Measurements from ENCODE around the gene SMAD1.

SMAD1 gene

DNA sequence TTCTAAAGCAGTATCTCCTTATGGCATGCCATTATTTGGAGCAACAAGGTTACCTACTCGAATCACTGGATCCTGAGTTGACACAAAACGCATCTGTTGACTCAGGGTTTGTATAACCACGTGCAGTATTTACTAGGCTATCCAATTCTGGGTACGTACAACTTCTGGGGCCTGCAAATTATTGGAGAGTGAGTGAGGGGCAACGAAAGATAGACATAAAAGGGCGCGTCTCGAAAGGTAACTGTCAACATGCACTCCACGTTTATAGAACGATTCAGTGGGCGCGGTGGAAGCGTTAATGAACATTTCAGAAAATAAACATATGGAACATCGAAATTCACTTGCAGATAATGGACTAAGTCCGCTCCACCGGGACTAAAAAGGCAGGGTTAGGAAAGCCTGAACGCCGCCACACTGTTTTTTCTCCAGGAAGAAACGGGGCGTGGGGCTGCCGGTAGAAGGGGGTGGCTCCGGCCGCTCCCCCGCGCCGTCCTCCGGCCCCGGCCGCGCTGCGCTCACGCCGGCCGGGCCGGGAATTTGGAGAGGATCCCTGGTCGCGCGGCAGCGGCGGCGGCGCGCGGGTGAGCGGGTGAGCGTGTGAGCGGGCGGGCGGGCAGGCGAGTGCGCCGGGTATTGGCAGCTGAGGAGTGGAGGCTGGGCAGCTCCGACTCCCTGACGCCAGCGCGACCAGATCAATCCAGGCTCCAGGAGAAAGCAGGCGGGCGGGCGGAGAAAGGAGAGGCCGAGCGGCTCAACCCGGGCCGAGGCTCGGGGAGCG is at the start of gene SMAD1:
SMAD1 (plus strand) TSS at position 690 of the 778 bp plus-strand sequence. CDS start 32,761 bp downstream, outside the sequence.
- DNase-seq = peak; percentile 34

DNA sequence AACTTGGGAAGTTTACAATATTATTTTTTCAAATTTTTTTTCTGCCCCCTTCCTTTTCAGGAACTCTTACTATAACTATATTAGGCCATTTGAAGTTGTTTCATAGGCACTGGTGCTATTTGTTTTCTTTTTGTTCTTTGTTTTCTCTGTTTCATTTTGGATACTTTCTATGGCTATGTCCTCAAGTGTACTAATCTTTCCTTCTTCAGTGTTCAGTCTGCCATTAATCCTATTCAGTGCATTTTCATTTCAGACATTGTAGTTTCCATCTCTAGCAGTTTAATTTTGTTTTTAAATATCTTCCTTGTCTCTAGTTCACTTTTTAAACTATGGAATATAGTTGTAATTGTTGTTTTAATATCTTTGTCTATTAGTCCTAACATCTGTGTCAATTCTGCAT is 48.0 kb upstream of the SMAD1 start:
- no peak for DNase-seq

DNA sequence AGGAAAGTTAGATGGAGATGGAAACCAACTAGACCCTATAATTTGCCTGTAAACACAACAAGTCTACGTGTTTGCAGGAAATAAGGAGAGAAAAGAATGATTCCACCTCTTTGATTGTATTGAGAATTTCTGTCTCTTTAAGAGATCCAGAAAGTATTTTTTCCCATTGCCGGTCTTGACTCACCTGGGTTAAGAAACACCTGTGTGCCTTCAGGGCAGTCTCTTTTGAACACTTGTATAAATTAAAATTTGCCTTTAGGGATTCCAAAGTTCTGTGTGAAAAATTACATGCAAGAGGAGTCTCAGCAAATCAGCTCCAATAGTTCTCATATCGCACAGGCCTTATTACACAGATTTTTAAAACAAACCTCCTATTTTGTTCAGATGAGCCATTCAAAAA is 46.0 kb upstream of the SMAD1 start:
- no peak for DNase-seq

DNA sequence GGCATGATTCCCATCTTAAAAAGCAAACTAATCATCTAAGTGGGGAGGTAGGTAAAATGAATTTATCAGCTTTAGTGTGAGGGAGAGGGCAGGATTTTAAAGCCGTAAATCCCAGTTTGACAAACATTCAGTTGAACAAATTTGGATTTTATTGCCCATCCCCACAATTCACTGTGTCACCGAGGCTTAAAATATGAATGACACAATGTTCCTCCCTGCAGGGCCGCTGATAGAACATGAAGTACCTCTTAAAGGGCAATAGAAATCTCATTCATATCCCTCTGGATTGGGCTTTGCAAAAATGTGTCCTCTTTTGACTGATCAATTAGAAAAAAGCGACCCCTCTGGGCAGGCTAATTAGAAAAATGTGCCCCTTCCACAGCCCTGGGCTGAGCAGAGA is 45.5 kb upstream of the SMAD1 start:
- no peak for DNase-seq

DNA sequence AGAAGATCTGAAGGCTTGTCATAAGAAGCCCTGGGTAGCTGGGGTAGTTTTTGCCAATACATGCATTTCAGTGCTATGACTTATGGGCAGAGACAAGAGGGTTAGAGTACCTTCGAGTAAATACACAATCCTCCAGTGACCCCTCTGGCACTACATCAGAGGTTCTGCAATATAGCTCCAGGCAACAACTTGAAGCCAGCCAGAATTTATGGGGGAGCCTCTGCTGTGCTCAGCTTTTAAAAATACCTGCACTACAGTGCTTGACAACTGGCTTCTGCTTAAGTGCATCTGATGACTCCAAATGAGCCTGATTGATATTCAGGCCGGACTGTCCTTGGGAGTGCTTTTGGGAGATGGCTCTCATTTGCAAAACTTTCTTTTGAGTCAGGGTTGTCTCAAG is 44.9 kb upstream of the SMAD1 start:
- no peak for DNase-seq

DNA sequence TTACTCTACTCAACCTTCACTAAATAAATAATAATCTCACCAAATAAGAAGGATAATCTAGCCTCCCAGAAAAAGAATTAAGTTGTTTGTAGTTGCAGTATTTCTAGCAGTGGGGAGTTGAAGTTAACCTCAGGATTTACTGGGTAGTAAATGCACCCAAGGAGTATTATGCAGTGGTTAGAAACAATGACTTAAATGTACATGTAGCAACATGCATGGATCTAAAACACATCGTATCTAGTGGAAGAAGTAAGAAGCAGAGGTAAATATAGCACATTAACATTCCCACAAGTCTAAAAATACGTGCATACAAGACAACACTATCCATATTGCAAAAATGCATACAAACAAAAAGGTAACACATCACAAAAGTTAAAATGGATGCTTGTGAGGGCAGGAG is 44.2 kb upstream of the SMAD1 start:
- DNase-seq = no peak

DNA sequence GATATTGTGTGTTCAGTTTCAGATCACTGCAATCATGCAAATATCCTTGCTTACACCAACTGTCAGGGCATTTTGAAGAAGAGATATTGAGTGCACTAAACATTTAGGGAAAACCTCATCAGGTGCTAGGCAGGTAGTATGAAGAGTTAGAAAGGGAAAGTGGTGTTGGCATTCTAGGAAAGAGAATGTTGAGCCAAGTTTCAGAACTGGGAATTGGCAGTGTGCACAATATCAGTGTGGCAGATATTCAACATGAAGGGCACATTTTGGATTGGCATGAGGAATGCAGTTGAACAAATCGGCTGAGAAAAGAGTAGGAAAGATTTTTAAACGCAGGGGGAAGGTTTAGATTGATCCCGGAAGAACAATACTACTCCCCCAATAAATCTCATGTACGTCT is 43.4 kb upstream of the SMAD1 start:
- DNase-seq = no peak

DNA sequence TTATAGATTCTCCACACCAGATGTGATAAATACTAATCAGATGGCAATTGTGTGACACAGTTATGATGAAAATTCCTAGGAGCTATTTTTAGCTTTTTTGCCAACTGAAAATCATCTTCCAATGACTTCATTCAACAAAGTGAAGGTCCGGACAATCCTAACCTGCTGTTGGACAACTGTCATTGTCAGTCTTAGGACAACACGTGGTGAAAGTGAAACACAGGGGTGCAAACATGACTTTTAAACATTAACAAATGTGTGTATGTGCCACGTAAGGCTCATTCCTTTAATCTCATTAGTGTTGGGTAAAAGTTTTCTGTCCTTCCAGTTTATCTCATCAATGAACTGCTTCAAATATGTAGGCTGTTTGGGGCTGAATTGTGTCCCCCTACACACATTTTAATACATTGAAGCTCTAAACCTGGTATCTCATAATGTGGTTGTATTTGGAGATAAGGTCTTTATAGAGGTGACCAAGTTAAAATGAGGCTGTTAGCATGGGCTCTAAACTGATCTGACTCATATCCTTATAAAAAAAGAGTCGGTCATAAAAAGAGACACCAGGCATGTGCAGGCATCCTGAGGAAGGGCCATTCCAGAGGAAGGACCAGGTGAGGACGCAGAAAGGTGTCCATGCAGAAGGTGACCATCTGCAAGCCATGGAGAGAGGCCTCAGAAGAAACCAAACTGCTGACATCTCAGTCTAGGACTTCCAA is 41.2 kb upstream of the SMAD1 start:
- no peak for DNase-seq

DNA sequence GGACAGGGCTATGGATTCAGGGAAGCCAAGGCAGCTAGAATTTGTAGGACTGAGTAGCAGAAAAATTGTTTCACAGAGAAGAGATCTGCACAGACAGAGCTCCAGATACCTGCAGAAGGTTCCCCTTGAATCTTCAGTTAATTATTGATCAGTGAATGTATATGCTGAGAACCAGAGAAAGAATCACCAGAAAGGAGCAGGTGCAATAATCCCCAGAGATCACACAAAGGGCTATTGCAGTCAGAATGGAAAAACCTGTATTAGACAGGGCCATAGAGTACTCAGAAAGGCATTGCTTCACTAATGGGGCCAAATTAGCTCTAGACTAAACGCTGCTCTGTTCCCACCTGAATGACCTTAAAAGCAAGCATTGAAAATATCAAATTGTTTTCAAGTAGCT is 35.5 kb upstream of the SMAD1 start:
- DNase-seq = no peak

DNA sequence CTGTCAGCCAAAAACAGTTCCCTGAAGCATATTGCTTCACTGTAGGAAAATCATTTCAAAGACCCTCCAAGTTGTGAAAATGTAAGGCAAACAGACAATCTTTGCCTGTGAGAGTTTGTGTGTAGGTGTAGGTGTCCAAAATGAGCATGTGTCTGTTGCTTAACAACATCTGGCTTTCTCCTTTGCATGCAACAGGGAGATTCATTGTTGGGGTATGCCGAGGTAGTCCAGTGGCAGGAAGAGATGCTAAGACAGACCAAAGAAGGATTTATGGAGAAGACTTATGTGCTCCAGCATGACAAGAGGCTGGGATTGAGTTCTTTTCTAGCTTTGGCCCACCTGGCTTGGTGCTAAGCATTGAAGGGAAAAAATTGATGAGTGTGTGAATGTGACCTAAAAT is 29.8 kb upstream of the SMAD1 start:
- no peak for DNase-seq

DNA sequence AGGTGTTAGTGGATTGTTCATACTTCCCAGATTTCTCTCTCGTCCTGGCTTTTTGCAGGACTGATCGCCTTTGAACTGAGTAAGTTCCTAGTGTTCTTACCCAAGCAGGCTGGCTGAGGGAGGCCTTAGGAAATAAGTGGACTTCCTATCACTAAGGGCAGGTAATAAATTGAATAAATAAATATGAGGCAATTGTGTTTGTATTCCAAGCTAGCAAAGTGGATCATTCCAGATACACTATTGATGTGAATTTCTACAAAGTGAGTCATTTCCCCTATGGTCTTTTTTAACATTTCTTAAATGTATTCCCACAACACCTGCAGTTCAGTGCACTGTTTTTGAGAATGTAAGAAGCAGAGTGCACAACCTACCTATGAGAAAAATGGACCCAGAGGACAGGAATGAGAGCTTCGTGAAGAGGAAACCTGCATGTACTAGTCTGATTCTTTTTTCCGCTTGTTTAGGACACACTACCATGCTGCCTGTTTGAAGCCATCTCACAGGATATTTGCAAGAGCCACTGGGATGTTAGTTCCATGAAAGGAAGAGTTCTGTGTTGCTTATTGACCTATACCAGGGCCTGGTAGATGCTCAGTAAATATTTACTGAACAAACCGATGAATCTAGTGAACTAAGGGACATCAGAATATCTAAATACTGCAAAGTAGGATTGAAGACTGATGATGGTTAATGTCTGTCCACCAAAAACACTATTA is 29.0 kb upstream of the SMAD1 start:
- DNase-seq = no peak

DNA sequence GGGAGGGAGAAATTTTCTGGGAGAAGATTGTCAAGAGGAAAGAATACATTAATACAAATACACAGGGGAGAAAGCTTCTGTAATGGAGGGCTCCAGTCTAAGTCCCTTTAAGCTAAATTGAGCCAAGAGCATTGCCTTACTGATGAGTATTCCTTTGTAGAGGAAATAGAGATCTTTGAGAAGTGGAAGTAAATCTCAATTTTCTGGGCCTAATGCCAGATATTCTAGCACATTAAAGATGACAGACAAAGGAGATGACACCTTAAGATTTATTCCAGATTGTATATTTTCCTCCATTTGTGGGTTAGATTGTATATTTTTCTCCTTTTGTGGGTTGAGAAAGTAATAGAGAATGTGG is 28.5 kb upstream of the SMAD1 start:
- no peak for DNase-seq

DNA sequence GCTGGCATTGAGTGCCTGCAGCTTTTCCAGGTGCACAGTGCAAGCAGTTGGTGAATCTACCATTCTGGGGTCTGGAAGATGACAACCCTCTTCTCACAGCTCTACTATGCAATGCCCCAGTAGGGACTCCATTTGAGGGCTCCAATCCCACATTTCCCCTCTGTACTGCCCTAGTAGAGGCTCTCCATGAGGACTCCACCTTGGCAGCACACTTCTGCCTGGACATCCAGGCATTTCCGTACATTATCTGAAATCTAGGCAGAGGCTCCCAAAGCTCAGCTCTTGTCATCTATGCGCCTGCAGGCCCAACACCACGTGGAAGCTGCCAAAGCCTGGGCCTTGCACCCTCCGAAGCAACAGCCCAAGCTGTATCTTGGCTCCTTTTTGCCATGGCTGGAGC is 8.4 kb upstream of the SMAD1 start:
- no peak for DNase-seq

DNA sequence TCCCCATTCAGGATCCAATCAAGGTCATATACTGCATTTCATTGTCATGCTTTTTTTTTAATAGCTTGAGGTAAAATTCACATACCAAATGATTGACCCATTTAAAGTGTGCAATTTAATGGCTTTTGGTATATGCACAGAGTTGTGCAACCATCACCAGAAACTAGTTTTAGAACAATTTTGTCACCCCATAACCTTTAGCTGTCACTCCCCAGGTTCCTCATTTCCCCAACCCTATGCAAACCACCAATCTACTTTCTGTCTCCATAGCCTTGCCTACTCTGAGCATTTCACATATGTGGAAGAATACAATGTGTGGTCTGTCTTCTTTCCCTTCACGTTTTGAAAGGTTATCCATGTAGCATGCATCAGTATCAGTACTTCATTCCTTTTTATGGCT is 1.4 kb upstream of the SMAD1 start:
- no peak for DNase-seq

DNA sequence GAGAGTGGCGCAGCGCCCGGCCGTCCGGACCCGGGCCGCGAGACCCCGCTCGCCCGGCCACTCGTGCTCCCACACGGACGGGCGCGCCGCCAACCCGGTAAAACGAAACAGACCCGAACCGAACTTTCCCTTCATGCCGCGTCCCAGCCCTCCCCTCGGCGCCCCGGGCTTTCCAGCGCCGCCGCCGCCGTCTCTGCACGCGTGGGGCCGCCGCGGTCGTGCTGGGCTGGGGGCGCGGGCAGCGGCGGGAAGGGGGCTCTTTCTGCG is 222 bp downstream of the SMAD1 start:
- DNase-seq = peak; percentile 16

DNA sequence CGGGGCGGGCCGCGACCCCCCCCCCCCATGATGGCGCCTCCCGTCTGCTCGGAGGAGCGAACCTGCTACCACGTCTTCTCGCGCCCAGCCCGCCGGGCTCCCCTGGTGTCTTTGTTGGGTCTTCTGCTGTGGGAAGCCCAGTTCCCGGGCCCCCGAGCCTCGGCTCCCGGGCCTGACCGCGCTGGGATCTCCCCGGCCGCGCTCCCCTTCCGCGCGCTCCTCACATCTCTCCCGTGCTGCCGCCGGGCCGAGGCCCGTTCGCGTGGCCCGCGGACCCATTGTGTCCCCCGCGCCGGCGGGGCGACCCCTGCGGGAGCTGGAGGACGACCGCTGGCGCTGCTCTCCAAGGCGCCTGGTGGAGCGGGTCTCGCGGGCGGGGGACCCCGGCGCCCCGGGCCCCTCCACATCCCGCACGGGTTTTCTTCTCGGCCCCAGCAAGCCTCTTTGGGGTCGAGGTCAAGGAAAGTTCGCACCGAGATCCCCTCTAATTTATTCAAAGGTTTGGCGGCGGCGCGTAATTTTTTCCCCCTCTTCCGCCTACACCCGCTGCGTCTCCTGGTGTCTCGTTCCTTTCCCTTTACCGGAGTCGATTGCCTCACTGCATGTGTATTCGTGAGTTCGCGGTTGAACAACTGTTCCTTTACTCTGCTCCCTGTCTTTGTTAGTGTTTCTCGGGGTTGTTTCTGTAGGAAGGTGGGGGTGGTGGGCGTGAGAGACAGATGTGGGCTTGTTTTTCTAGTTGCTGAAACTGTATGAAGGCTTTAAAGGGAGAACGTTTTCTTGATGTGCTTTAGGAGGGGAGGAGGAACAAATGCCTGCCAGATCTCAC is 770 bp downstream of the SMAD1 start:
- peak; percentile 30 for DNase-seq

DNA sequence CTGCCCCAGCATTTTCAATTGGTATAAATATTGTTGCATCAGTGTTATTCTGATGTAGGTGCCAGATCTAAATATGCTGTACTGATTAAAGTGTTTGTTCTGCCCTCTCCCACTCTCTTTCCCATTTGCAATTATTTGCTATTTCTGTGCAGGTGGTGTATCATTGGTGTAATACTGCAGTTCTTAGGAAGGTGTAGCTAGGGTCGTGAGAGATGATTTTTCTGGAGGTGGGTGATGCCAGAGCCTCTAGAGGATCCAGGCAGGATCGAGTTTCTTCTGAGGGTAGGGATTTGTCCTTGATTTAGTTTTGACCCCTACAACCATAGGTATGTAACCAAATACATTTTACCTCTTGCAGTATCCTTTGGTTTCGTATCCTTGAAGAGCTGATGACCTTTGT is 1.9 kb downstream of the SMAD1 start:
- DNase-seq = no peak

DNA sequence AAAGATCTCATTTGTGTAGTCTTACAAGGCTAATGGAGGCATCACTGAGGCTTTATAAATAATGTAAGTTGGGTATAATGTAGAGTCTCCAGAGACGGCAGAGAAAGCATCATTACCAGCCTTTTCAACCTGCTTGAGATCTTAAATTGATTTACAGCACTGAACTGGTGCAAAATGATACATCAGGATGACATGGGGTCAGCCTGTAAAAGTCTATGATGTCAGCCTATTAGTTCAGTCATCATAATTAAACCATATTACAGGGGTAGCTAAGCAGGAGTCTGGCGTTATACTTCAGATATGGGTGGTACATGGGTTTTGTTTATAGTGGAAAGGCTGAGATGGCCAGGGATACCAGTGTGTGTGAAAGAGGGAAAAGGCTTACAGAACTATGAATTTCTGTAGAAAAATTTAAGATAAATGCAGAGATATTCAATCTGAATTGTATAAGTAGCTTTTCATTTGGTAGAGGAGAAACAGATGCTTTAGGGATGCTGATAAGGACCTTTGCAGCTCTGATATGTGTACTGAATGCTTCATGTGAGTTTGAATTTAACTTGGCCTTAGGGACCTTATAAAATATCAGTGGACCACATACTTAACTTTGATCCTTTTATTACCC is 2.7 kb downstream of the SMAD1 start:
- no peak for DNase-seq

DNA sequence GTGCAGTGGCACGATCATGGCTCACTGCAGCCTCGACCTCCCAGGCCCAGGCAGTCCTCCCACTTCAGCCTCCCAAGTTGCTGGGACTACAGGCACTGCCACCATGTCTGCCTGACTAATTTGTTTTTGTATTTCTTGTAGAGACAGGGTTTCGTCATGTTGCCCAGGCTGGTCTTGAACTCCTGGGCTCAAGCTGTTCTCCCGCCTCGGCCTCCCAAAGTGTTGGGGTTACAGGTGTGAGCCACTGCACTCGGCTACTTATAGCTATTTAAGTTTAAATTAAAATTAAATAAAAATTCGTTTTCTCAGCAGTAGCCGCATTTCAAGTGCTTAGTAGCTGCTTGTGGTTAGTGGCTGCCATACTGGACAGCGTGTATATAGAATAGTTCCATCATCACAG is 3.5 kb downstream of the SMAD1 start:
- DNase-seq = no peak

DNA sequence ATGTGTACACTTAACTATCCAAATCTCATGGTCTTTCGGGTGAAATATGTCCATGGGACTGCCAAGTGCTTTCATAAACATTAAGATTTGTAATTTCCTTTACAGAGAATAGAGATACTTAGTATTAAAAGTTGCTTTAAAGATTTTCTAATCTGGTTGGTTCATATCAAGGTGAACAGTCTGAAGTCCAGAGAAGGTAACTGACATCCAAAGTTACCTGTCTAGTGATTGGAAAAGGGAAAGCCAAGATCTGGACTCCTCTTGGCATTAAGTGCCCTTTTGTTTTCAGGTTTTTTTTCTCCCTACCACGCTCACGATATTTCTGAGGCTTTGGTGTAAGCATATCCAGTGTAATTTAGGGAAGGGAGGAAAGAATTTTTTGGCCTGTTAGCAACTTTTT is 5.0 kb downstream of the SMAD1 start:
- no peak for DNase-seq

DNA sequence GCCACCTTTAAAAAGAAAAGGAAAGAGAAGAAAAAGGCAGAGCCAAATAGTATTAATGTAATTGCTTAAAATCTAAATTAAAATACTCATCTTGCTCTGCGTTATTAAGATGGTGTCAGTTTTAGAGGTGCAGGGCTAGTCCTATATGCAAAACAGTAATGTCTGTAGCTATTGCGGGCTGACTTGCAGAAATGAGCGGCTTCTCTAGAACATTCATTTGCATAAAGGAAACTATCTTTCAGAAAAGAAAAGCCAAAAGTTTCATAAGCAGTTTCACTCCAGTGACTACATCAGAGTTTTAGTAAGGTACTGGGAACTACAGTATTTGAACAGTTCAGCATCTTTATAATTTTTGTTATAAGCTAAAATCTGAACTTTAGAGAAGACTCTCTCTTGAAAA is 6.0 kb downstream of the SMAD1 start:
- no peak for DNase-seq

DNA sequence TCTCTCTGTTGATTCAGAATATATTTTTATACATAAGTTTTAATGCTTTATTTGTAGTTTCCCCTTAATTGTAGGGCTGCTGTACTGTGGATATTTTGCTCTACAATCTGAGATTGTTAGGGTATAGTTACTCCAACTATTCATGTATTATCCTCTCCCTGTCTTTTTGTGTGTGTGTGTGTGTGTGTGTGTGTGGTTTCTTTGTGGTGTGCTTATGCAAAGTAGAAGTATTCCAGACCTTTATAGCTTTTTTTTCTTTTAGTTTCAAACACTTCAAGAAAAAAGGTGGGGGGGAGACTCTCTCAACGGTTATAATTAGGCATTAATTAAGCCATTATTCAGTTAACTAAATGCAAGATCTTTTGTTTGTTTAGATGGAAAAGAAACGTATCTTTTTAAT is 6.7 kb downstream of the SMAD1 start:
- no peak for DNase-seq

DNA sequence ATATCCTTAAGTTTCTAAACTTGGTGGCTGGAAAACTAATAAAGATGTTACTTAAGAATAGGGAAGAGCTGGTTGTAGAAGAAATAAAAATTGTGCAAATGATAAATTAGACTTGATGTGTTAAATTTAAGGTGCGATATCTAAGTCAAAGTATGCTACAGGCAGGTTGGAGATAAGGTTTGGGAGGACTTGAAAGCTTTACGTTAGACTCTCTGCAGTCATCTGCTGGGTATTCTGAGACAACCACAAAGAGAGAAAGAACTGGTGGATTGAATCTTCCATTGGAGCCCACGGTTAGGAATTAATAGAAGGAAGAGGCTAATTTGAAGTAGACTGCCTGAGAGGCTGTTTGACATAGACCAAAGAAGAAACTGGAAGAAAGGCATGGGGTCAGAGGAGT is 7.9 kb downstream of the SMAD1 start:
- DNase-seq = no peak
